HG03045 (cell line): ENCODE data around the gene C9orf152.
"Not testable (repeated sequence)": the region's sequence is repeated elsewhere in the genome, so short reads cannot be mapped to it uniquely, and the experiment has no call there.

Source experiments
- ATAC-seq: cut with Tn5 transposase; IDR thresholded peaks from one replicate; pipeline ENCODE4 v1.9.1; 2021; ENCODE audit warnings: mild to moderate bottlenecking, moderate library complexity; ENCODE audit not compliant: unreplicated experiment

The C9orf152 gene, protein sequence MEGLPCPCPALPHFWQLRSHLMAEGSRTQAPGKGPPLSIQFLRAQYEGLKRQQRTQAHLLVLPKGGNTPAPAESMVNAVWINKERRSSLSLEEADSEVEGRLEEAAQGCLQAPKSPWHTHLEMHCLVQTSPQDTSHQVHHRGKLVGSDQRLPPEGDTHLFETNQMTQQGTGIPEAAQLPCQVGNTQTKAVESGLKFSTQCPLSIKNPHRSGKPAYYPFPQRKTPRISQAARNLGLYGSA

DNA sequence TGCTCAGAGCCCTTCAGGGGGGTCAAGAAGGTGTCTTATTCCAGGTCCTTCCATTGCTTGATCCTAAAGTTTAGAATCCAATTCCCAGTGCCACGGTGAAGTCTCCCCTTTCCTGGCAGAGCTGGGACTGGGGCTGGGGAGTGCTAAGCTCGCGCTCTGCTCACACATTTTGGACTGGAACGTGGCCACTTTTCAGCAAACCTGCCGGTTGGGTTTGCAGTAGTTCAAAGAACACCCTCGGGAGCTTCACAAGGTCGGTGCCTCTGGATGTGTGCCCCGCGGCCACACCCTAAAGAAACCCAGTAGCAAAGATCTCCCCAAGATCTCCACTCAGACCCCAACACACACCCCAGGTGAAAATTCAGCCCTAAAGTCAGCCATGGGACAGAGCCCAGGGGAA lies at the start of gene C9orf152:
TSS of gene C9orf152 (minus strand) at position 129 of the 400 bp plus-strand sequence. CDS start 580 bp downstream, outside the sequence.
- no peak for ATAC-seq

DNA sequence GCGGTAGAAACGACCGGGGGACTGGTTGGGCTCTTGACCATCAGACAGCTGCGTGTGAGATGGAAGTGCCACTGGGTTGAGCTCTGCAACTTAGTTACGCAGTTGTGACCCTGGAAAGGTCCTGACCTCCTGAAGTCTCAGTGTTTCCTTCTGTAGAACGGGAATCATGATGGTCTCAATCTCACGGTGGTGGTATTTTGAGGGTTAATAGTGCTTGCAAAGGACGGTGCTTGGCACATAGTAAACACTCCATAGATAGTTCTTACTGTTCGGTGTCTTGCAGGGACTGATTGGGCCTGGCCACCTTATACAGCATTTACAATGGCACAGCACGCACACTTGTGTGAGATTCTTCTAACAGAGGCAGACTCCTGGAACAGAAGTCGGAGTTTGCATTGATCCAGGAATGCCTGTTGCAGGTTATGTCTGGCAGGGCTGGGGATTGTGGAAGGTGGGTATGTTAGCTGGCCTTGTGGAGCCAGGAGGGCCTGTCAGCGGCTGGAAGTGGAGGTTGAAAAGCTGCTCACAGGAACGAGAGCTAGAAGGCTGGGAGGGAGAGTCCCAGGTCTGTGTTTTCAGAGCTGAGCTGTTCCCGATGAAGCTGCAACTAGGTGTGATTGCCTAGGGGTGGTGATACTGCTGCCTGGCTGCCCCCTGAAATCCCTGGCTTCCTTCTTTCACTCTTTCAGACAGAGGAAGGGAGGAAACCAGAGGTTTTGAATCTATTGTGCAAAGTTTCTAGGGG lies 49.3 kb upstream of the C9orf152 start:
- ATAC-seq: no peak

DNA sequence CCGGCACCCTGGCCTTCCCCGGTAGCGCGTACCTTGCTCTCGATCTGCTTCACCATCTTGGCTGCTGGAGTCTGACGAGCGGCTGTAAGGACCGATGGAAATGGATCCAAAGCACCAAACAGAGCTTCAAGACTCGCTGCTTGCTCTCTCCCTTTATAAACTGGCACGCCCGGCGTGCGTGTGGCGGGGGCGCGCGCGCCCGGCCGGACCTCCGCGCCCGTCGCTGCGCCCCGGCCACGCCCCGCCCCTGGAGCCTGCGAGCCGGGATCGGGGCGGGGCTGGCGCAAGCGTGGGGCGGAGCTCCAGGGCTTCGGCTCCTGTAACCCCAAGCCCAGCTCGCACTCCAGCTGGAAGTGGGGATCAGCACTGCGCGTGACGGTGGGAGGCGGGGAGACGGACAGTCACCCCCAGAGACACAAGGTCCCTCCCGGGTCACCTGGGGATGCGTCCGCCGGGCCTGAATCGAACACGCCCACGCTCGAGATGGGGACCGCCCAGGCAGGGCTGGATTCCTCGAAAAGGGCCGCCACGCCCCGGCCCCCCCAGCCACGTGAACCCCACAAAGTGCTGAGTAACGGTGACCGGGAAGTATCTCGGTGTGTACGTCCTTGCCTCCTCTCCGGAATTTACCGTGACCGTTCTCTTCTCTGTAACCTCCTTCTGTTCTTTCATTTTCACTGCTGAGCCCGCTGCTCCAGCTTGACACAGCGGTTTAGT lies 48.6 kb upstream of the C9orf152 start, which contains the start of gene TXN:
TSS of gene TXN (minus strand) at position 128 of the 717 bp plus-strand sequence. CDS start at position 56, 72 bp downstream.
- peak; percentile 74 for ATAC-seq

DNA sequence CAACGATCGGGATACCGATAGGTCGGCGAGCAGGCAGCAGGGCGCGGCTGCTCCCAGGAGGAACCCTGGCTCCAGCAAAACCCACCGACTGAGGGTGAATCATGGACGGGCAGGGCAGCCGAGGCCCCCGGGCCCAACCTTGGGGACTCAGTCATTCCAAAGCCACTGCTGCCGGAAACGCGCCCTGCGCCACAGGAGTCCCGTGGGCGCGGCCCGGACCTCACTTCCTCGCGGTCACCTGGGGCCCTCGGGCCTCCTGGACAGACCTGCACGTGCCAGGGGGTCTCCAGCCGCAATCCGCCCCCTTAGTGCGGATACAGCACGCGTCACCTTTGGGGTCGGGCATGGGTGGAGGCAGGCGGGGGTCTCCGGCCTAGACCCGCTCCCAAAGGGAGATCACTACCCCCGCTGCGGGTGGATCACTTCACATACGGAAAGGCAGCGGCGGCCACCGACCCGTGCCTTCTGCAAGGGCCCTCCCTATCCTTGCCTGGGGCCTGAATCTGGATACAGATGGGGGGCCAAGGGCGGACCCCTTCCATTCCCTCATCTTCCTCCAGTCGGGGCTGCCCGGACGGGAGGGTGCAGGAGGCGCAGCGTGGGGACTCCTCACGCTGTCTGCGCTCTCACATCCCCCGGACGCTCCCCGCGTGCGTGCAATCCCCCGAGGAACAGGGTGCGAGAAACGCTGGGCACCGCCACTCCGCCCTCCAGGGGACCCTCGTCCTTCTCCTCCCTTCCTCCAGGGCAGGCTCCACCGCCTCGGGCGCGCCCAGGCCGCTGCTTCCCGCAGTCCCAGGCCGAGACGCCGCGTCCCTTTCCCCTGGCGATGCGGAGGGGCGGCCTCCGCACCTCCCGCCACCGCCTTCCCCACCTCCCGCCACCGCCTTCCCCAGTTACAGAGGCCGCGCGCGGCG lies 47.8 kb upstream of the C9orf152 start:
- ATAC-seq: peak; percentile 18

- ATAC-seq: no peak
Observed at GRCh38 chr9:110255034-110255462, 47.1 kb upstream of the C9orf152 start.

DNA sequence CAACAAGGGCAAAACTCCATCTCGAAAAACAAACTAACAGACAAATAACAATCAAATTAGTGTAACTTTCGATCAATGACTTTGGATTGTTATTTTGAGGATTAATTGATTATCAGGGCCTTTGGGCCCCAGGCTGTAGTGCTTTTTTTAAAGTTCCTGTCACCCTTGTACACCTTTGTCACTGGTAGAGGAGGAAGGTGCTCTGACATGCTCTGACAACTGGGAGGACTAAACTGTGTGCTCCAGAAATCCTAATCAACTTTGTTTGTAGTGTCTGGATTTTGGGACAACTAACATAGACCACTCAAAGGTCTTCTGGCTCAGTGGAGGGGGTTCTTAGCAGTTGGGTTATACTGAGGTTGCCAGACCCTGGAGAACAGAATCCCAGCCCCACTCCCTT lies 46.5 kb upstream of the C9orf152 start:
- ATAC-seq: no peak

DNA sequence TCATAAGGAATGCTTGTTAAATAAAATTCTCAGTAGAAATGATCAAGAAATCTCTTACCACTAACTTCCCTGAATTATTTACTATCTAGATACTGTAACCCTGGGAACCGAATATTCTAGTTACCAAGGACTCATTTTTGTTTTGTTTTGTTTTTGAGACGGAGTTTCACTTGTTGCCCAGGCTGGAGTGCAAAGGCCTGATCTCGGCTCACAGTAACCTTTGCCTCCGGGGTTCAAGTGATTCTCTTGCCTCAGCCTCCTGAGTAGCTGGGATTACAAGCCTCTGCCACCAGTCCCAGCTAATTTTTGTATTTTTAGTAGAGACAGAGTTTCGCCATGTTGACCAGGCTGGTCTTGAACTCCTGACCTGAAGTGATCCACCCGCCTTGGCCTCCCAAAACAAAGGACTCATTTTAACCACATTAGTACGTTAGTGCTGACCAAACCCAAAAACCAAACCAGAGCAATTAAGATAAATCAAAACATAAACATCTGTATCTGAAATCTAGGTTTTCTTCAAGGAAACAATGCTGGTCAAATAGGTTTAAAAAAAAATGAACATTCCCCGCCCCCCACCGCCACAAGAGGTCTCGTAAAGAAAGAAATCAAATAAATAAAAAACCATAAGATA lies 44.7 kb upstream of the C9orf152 start:
- ATAC-seq: no peak

DNA sequence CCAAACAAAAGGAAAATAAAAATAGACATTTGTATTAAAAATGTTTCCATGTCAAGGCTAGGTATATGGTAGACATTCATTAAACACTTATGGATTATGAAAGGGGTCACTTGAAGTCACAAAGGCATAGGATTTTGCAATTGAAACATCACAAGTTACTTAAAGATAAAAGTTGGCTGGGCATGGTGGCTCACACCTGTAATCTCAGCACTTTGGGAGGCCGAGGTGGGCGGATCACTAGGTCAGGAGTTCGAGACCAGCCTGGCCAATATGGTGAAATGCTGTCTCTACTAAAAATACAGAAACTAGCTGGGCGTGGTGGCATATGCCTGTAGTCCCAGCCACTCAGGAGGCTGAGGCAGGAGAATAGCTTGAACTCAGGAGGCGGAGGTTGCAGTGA lies 43.8 kb upstream of the C9orf152 start:
- not testable (repeated sequence) for ATAC-seq

DNA sequence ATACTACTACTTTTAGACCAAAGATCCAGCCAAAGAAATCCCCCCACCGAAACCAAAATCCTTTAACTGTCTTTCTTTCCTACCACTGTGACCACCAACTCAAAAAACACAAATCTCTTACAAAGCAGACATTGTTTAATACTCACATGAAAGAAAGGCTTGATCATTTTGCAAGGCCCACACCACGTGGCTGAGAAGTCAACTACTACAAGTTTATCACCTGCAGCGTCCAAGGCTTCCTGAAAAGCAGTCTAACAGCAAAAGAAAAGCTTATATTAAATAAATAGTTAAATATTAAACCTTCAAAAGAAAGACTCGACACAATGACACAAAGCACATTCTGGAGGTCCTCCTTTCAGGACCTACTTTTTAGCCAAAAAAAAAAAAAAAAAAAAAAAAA lies 43.3 kb upstream of the C9orf152 start:
- ATAC-seq: no peak

DNA sequence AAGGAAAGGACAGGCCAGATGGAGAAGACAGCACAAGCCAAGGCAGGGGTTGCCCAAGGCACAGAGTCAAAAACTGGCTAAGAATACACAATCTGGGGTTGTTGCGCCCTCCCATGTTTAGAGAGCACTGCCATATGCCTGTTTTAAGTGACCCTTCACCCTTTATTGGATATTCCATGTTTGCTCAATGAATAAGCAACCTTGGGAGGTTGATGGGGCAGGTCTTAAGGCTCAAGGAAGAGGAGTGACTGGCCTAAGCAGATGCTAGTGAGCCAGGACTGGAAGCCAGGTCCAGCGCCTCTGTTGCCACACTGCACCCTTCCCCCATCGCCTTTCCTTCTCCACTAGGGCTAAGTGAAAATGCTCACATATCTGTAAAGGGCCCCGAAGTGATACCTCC lies 41.6 kb upstream of the C9orf152 start:
- no peak for ATAC-seq

GRCh38 chr9:110248361-110248760 lies 40.4 kb upstream of the C9orf152 start:
- ATAC-seq: no peak

DNA sequence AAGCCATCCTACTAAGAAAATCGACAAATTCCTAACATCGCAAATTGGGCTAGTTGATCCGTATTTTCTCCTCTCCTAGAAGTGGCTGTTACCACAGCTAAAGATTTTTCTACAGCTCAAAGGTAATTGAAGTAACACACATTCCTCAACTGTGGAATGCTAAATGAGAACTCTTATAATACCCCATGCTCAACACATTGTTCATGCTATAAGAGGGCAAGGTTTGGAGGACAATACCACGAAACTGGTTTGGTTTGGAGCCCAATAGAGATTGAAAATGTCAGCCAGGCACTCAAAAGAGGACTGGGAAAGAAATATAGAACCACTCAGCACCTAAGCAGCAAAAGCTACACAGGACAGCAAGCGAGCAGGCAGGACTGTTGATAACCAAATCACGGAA lies 38.3 kb upstream of the C9orf152 start:
- ATAC-seq: no peak

- ATAC-seq: no peak
Observed at GRCh38 chr9:110244616-110245015, 36.7 kb upstream of the C9orf152 start.

- ATAC-seq: no peak
Observed at GRCh38 chr9:110241858-110242321, 33.9 kb upstream of the C9orf152 start.

GRCh38 chr9:110241260-110241857 lies 33.4 kb upstream of the C9orf152 start:
- ATAC-seq: no peak

DNA sequence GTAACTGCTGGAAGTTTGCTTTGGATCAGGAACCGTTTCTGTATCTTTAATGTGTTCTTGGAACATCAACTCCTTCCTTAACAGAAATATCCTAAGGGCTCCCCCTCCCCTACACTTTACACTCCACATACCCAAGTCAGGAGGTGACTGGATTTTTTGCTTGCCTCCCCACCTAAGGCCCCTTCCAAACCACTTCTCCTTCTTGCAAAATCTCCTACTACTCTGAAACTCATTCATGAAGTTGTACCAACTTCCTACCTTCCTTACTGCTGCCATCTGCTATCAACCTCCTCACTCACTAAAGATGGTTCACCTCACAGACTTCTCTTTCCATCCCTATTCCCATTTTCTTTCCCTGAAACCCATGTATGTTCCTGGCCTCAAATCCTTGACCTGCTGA lies 32.2 kb upstream of the C9orf152 start:
- ATAC-seq: no peak

- ATAC-seq: no peak
Observed at GRCh38 chr9:110228321-110228720, 20.4 kb upstream of the C9orf152 start.

DNA sequence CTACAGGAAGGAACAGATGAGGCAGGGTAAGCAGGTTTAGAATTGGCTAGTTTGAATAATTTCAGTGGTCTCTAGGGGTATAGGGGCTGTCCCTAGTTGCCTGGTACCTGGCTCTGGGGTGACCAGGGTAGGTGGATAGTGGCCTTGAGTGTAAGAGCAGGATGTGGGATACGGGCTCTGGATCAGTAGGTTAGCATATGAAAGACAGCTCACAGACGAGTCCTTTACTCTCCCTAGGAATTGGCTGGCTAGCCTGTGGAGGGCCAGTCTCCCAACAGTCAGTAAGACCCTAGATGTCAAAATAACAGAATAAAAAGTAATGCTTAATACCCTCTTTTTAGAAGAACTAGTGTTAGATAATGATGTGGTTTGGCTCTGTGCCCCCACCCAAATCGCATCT lies 16.6 kb upstream of the C9orf152 start:
- ATAC-seq: no peak

DNA sequence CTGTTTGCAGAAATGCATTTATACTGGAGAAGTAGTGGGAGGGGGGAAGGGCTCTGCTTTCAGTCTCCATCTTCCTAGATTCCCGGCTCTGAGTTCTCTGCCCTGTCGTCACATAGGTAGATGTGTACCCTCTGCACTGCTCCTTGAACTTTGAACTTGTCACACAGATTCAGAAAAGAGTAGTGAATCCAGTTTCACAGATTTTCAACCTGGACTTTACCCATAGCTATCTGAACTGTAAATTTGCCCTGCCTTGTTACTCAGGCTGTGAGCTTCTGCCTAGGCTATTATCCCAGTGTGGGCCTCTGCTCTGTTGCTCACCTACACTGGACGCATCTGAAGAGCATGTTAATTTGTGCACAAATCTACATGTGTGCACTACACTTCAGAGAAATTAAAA lies 12.8 kb upstream of the C9orf152 start:
- no peak for ATAC-seq

- no peak for ATAC-seq
Observed at GRCh38 chr9:110217656-110218099, 9.7 kb upstream of the C9orf152 start.
